Measurements from ENCODE around the gene C4A.
"Not testable (repeated sequence)": the region's sequence is repeated elsewhere in the genome, so short reads cannot be mapped to it uniquely, and the experiment has no call there.

The C4A gene

DNA sequence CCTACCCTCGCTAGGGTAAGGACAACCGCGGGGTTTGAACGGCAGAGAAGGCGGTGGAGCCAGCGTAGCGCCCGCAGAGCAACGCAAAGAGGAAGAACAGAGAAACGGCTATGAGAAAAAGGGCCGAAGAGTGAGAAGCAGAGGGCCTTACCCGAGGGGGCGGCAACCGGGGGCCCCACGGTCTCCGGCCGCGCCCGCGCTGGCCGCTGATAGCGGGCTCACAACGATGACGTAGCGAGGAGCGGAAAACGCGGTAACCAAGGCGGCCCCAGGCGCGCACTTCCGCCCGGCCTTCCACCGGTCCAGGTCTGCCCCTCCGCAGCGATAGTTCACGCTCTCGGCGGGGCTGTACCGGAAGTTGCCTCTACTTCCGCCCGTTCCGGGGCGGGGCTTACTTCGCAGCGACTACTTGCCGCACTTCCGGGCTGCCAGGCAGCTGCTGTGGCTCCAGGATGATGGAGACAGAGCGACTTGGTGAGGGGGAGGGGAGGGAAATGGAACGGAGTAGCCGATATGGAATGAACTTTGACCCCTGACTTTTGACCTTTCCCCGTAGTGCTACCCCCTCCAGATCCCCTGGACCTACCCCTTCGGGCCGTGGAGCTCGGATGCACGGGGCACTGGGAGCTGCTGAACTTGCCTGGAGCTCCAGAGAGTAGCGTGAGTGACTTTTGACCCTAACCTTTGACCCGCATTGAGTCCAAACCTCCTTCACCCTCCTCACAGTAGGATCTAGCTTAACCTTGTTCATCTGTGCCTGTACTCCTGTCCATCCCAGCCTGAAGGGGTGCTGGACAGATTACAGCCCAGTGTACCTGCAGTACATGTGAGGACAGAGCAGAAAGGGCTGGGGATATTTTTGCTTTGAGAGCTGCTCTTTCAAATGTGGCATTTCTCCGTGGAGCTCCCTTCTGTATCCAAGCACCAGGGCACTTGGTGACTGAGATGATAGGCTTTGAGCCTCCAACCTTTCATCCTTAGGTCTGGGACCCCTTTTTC is 22.8 kb upstream of the C4A start, which contains the start of the genes NELFE and SKIC2:
TSS of gene NELFE (minus strand) at position 231 of the 999 bp plus-strand sequence. CDS start 525 bp downstream, outside the sequence.
TSS of gene SKIC2 (plus strand) at position 435 of the 999 bp plus-strand sequence. CDS start at position 453, 18 bp downstream.
- DNase-seq (ENCODE audit: low read depth in 3 of 3) = peak; percentile 96 to 99 (median 97)

- DNase-seq (ENCODE audit: low read depth in 3 of 3) = no peak
These were observed 20.2 kb upstream of the C4A start for GRCh38 chr6:31961616-31962015.

GRCh38 chr6:31963921-31964320 is 17.9 kb upstream of the C4A start:
- no peak for DNase-seq (ENCODE audit: low read depth in 3 of 3)

DNA sequence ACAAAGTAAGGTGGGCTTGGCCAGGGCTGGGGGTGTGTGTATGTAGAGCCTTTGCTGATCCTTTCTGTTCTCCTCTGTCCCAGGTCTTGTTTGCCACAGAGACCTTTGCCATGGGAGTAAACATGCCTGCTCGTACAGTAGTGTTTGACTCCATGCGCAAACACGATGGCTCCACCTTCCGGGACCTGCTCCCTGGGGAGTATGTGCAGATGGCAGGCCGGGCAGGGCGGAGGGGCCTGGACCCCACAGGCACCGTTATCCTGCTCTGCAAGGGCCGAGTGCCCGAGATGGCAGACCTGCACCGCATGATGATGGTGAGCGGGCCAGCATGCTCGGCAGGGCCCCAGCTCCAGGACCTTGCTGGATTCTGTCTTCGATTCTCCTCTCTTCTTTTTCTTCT is 16.2 kb upstream of the C4A start:
- no peak for DNase-seq (ENCODE audit: low read depth in 3 of 3)

- no peak for DNase-seq (ENCODE audit: low read depth in 3 of 3)
These were observed 15.4 kb upstream of the C4A start for GRCh38 chr6:31966506-31966905.

DNA sequence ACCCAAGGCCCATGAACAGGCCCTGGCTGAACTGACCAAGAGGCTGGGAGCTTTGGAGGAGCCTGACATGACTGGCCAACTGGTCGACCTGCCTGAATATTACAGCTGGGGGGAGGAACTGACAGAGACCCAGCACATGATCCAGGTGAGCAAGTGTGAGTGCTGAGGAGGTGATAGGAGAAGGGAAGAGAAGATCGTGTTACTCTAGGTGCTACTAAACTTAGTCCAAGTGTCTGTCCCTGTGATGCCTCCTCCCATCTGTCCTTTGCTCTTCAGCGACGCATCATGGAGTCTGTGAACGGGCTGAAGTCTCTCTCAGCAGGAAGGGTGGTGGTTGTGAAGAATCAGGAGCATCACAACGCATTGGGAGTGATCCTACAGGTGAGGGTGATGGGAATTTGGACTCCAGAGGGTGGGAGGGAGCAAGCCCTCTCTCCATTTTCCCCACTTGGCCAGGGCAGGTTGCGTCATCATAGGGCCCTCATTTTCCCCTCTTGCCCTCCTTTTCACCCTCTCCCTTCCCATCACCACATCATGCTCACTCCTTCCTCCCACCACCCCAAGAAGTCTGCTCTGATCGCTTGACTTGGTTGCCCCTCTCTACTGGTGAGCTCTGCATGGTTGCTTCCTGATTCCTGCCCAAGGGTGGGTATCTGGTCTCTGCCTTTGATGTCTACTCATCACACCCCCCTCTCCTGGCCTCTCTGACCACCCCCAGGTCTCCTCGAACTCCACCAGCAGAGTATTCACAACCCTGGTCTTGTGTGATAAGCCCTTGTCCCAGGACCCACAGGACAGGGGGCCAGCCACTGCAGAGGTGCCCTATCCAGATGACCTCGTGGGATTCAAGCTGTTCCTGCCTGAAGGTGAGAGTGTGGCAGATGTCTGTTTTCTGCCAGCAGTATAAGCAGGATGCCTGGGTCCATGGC is 14.6 kb upstream of the C4A start:
- DNase-seq (ENCODE audit: low read depth in 3 of 3) = no peak

GRCh38 chr6:31967926-31968320 is 13.9 kb upstream of the C4A start:
- no peak for DNase-seq (ENCODE audit: low read depth in 3 of 3)

DNA sequence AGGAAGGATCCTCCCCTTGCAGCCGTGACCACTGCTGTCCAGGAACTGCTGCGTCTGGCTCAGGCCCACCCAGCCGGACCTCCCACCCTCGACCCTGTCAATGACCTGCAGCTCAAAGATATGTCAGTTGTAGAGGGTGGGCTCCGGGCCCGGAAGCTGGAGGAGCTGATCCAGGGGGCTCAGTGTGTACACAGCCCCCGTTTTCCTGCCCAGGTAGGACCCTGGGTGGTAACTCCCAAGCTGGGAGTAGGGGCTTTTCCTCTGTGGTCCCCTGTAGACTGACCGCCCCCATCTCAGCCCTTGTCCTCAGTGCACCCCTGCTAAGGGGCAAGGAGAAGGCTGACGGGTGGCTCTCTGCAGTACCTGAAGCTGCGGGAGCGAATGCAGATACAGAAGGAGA is 13.5 kb upstream of the C4A start:
- DNase-seq (ENCODE audit: low read depth in 3 of 3) = no peak

- no peak for DNase-seq (ENCODE audit: low read depth in 3 of 3)
These were observed 12.8 kb upstream of the C4A start for GRCh38 chr6:31968791-31969711.

- no peak for DNase-seq (ENCODE audit: low read depth in 3 of 3)
These were observed 11.9 kb upstream of the C4A start for GRCh38 chr6:31969712-31970603.

- DNase-seq (ENCODE audit: low read depth in 3 of 3) = no peak
These were observed 11.1 kb upstream of the C4A start for GRCh38 chr6:31970604-31971271.

DNA sequence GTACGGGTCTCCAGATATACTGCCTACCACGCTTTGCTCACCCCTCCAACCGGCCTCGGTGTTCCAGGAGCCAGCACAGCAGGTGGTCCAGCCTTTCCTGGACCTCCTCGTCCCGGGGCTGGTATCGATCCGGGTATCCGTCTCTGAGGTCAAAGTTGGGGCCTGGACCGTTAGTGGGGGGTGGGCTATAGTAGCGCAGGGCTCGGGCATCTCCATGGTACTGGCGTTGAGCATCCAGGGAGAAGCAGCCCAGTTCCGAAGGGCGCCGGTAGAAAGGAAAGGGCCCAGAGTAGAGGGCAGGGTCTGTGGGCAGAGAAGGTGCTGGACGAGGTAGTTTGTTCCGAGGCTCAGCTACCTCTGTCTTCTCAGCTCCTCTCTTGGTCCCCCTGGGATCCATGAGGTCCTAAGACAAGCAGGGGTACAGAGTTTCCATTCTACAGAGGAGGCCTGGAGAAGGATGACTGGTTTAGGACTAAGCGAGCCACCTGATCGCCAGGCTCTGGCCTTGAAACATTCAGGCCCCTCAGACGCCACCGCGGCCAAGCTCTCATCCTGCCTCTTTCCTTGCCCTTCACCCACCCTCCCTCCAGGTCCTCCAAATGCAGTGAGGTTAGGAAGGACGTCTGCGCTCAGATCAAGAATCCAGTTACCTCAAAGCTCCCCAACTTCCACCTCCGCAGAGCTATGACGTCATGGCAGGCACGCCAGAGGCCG is 10.4 kb upstream of the C4A start:
- DNase-seq (ENCODE audit: low read depth in 3 of 3) = no peak

- DNase-seq (ENCODE audit: low read depth in 3 of 3) = peak; percentile 96 to 98 (median 96)
These were observed 9.7 kb upstream of the C4A start, which contains the start of gene DXO for GRCh38 chr6:31971993-31972708. Gene DXO, minus strand, starts transcription at chr6:31972138. Its CDS starts 463 bp downstream, at chr6:31971675.

GRCh38 chr6:31972709-31973350 is 9.0 kb upstream of the C4A start:
- DNase-seq (ENCODE audit: low read depth in 3 of 3) = no peak

DNA sequence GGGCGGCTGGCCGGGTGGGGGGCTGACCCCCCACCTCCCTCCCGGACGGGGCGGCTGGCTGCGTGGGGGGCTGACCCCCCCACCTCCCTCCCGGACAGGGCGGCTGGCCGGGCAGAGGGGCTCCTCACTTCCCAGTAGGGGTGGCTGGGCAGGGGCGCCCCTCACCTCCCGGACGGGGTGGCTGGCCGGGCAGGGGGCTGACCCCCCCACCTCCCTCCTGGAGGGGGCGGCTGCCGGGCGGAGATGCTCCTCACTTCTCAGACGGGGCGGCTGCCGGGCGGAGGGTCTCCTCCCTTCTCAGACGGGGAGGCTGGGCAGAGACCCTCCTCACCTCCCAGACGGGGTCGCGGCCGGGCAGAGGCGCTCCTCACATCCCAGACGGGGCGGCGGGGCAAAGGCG is 5.8 kb upstream of the C4A start:
- DNase-seq (ENCODE audit: low read depth in 3 of 3) = not testable (repeated sequence)

- no peak for DNase-seq (ENCODE audit: low read depth in 3 of 3)
These were observed 3.9 kb upstream of the C4A start for GRCh38 chr6:31977816-31978431.

DNA sequence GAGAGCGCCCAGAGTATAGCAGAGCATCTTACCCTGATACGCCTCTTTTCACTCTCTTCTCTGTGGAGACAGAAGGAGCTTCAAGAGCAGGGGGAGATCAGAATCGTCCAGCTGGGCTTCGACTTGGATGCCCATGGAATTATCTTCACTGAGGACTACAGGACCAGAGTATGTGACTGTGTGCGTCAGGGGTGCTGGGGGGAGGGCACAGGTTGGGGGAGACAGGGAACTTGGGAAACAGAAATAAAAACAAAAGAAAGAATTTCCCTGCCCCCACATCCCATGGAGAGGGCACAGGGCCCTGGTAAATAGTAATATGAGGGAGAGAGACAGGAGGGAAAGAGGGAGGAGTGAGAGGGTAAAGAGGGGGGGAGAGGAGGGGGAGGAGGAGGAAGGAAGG is 3.0 kb upstream of the C4A start:
- no peak for DNase-seq (ENCODE audit: low read depth in 3 of 3)
